K562 (cell line): Measurements from ENCODE around the gene UBE2V1. TPM values are rescaled to one million over a fixed set of nuclear protein-coding genes. Genes with fewer than 3 reads are reported as not detected.
A peak's percentile ranks its signal among the peaks of the same experiment; 100 is the strongest.

Experiments used
- ATF4 ChIP-seq: fragments of 450-650 bp; formaldehyde crosslinking; IDR thresholded peaks from 2 replicates; pipeline ENCODE4 v1.4.0; 2022; ENCODE audit warnings: mild to moderate bottlenecking, moderate library complexity
- BRF2 ChIP-seq: IDR thresholded peaks from 3 replicates; pipeline ENCODE4 v1.6.1; 2011; ENCODE audit warnings: borderline replicate concordance, mild to moderate bottlenecking; ENCODE audit not compliant: insufficient read length, insufficient read depth
- CREM ChIP-seq: IDR thresholded peaks from 2 replicates; pipeline ENCODE4 v1.6.1; 2014; ENCODE audit warnings: antibody characterized with exemption, low read depth
- EHMT2 ChIP-seq: fragments of 450-650 bp; IDR thresholded peaks from 2 replicates; pipeline ENCODE4 v1.6.1; 2018; ENCODE audit warnings: antibody characterized with exemption
- ETV6 ChIP-seq, 3 experiments: fragments of 150-350 bp in 1 of 3; sonication (generic) in 1 of 3; formaldehyde crosslinking in 1 of 3; IDR thresholded peaks; 2 replicates each; pipeline versions ENCODE4 v1.6.1 to v1.8.0; 2014 to 2022; ENCODE audit warnings: borderline replicate concordance in 2 of 3, low read depth in 2 of 3, antibody characterized with exemption in 1 of 3, low read length in 1 of 3, mild to moderate bottlenecking in 1 of 3, missing genetic modification reagents in 1 of 3
- FOXA3 ChIP-seq, 2 experiments: fragments of 450-650 bp in 1 of 2; sonication (generic) in 1 of 2; formaldehyde crosslinking; IDR thresholded peaks in 1 of 2; conservative IDR thresholded peaks in 1 of 2; 2 replicates each; pipeline versions ENCODE4 v1.4.0 to v1.8.0; 2020 to 2022; ENCODE audit warnings: mild to moderate bottlenecking in 2 of 2, missing genetic modification reagents in 1 of 2
- HNRNPL ChIP-seq: fragments of 200-400 bp; formaldehyde crosslinking; IDR thresholded peaks from 2 replicates; pipeline ENCODE4 v1.6.1; 2017; ENCODE audit warnings: low read depth, mild to moderate bottlenecking, low read length
- IRF2 ChIP-seq: sonication (generic); formaldehyde crosslinking; IDR thresholded peaks from 2 replicates; pipeline ENCODE4 v1.8.1; 2022; ENCODE audit warnings: mild to moderate bottlenecking, missing genetic modification reagents
- MECOM ChIP-seq: fragments of 250-450 bp; sonication (Bioruptor Pico); IDR thresholded peaks from 2 replicates; pipeline ENCODE4 v1.8.0; 2022; ENCODE audit warnings: inconsistent platforms
- MYC ChIP-seq, 2 experiments: fragments of 250-450 bp in 1 of 2; sonication (Bioruptor Pico) in 1 of 2; IDR thresholded peaks; 2 replicates each; pipeline versions ENCODE4 v1.5.1 to v1.6.1; 2012 to 2021; ENCODE audit warnings: low read depth in 2 of 2, borderline replicate concordance in 1 of 2, improper control_type of control experiment in 1 of 2, low read length in 1 of 2, mild to moderate bottlenecking in 1 of 2, moderate library complexity in 1 of 2
- PBX2 ChIP-seq, 2 experiments: IDR thresholded peaks in 1 of 2; conservative IDR thresholded peaks in 1 of 2; 2 replicates each; pipeline ENCODE4 v1.6.1; 2016; ENCODE audit warnings: low read depth in 2 of 2, mild to moderate bottlenecking in 1 of 2, missing compliant biosample characterization in 1 of 2, missing genetic modification characterization in 1 of 2, moderate library complexity in 1 of 2
- PHF8 ChIP-seq: fragments of 200-600 bp; sonication (generic); IDR thresholded peaks from 2 replicates; pipeline ENCODE4 v1.6.1; 2012; ENCODE audit warnings: mixed run types, mild to moderate bottlenecking, inconsistent platforms, low read length, moderate library complexity, borderline replicate concordance
- RAD21 ChIP-seq, 2 experiments: fragments of 250-450 bp in 1 of 2; fragments of 450-650 bp in 1 of 2; sonication (Bioruptor Pico) in 1 of 2; formaldehyde crosslinking in 1 of 2; IDR thresholded peaks in 1 of 2; conservative IDR thresholded peaks in 1 of 2; 2 replicates each; pipeline versions ENCODE4 v1.4.0 to v1.8.0; 2020 to 2022; ENCODE audit warnings: mild to moderate bottlenecking in 2 of 2, moderate library complexity in 1 of 2
- RNF2 ChIP-seq: sonication (generic); IDR thresholded peaks from 2 replicates; pipeline ENCODE4 v1.6.1; 2016
- SUPT5H ChIP-seq: fragments of 450-650 bp; IDR thresholded peaks from 2 replicates; pipeline ENCODE4 v1.6.1; 2016
- ZBED1 ChIP-seq: IDR thresholded peaks from 2 replicates; pipeline ENCODE4 v1.6.1; 2014
- ZBTB17 ChIP-seq: fragments of 450-650 bp; formaldehyde crosslinking; IDR thresholded peaks from 2 replicates; pipeline ENCODE4 v1.4.0; 2020; ENCODE audit warnings: mild to moderate bottlenecking
- ZFX ChIP-seq: sonication (generic); formaldehyde crosslinking; IDR thresholded peaks from 2 replicates; pipeline ENCODE4 v1.8.0; 2022; ENCODE audit warnings: mild to moderate bottlenecking, missing genetic modification reagents, moderate library complexity
- ZNF41 ChIP-seq: fragments of 250-450 bp; sonication (Bioruptor Pico); conservative IDR thresholded peaks from 2 replicates; pipeline ENCODE4 v1.4.0; 2020; ENCODE audit warnings: mild to moderate bottlenecking
- ZNF511 ChIP-seq: sonication (generic); formaldehyde crosslinking; IDR thresholded peaks from 2 replicates; pipeline ENCODE4 v1.8.0; 2022; ENCODE audit warnings: mild to moderate bottlenecking, missing genetic modification reagents
- polyA plus RNA-seq, 8 experiments: library from polyadenylated mRNA; depleted of rRNA in 4 of 8; stranded (reverse) in 5 of 8; unstranded in 3 of 8; fragments of >200 nt; fragmentation: Nextera tagmentation in 2 of 8; fragmentation: Illumina TruSeq in 1 of 8; extraction: Ambion mirVana in 2 of 8; extraction: Trizol in 1 of 8; gene quantifications; 2 replicates each; pipeline versions ENCODE4 v1.2.1 to v1.2.3, GENCODE V29; 2011 to 2014; ENCODE audit warnings: inconsistent platforms in 1 of 8, missing spikeins in 1 of 8
- total RNA-seq, 7 experiments: library from RNA; depleted of rRNA in 6 of 7; stranded (reverse); fragments of >200 nt in 6 of 7; fragmentation: Illumina TruSeq in 2 of 7; extraction: Trizol in 2 of 7; gene quantifications; 2 replicates each; pipeline versions ENCODE4 v1.2.1 to v1.2.3, GENCODE V29; 2011 to 2021; ENCODE audit warnings: low replicate concordance in 1 of 7

The UBE2V1 gene
- total and polyA plus RNA-seq, 9 of the 15 experiments (the other 6 are each of a cell fraction or from before 2014, with no cell fraction given): 93.0 to 357 (median 119) TPM

GRCh38 chr20:50146732-50147662 is 34.0 kb upstream of the UBE2V1 start (continued):
- TF ChIP-seq BRF2: no peak
- no peak for TF ChIP-seq EHMT2
- TF ChIP-seq MECOM (CRISPR knock-in tag): 0 out of 2 replicates have a peak, but pooled peaks have one; percentile 37
- TF ChIP-seq HNRNPL: no peak
- TF ChIP-seq ATF4 (CRISPR knock-in tag): peak; percentile 44; the same call in 1 of the 2 replicates
- peak; percentile 50 for TF ChIP-seq CREM
- no peak for TF ChIP-seq IRF2 (CRISPR knock-in tag)
- TF ChIP-seq PBX2 (CRISPR knock-in tag; IDR thresholded peaks at IDR 0.05; ENCODE audit: low read depth): no peak
- TF ChIP-seq PBX2 (tag; conservative IDR thresholded peaks at IDR 0.05; ENCODE audit: low read depth): 0 out of 2 replicates have a peak, but pooled peaks have one; percentile 25
- TF ChIP-seq ZBTB17 (CRISPR knock-in tag): peak; percentile 90
- 0 out of 2 replicates have a peak, but pooled peaks have one; percentile 39 for TF ChIP-seq SUPT5H
- peak; percentile 29; the same call in 1 of the 2 replicates for TF ChIP-seq RNF2
- TF ChIP-seq FOXA3 (CRISPR knock-in tag; conservative IDR thresholded peaks at IDR 0.05 in 1 of 2, IDR thresholded peaks at IDR 0.05 in 1 of 2): no peak; a peak in 1 of 4 replicates
- peak; percentile 84 for TF ChIP-seq ZFX
- no peak for TF ChIP-seq RAD21 (CRISPR knock-in tag; conservative IDR thresholded peaks at IDR 0.05 in 1 of 2, IDR thresholded peaks at IDR 0.05 in 1 of 2)
- no peak for TF ChIP-seq ETV6 (IDR thresholded peaks at IDR 0.05; ENCODE audit: borderline replicate concordance in 1 of 2, low read depth in 2 of 2, low read length in 1 of 2)
- TF ChIP-seq ETV6 (CRISPR knock-in tag; IDR thresholded peaks at IDR 0.05; ENCODE audit: borderline replicate concordance): no peak
- TF ChIP-seq ZNF41 (CRISPR knock-in tag): no peak
- peak; percentile 53; the same call in 1 of the 2 replicates for TF ChIP-seq PHF8
- TF ChIP-seq ZBED1: no peak
- peak; percentile 56; the same call in 1 of the 2 replicates for TF ChIP-seq ZNF511 (CRISPR knock-in tag)
- TF ChIP-seq MYC (IDR thresholded peaks at IDR 0.05; ENCODE audit: low read depth, low read length): peak; percentile 54; the same call in 1 of the 2 replicates
- TF ChIP-seq MYC (CRISPR knock-in tag; IDR thresholded peaks at IDR 0.05; ENCODE audit: borderline replicate concordance, low read depth): no peak
